ENCODE results near the gene MRPS5. TPM values are rescaled to one million over a fixed set of nuclear protein-coding genes. Genes with fewer than 3 reads are reported as not detected.
A peak's percentile ranks its signal among the peaks of the same experiment; 100 is the strongest.

Gene MRPS5
- total and polyA plus RNA-seq, 12 donors = 50.6 to 144 (median 61.7) TPM

DNA sequence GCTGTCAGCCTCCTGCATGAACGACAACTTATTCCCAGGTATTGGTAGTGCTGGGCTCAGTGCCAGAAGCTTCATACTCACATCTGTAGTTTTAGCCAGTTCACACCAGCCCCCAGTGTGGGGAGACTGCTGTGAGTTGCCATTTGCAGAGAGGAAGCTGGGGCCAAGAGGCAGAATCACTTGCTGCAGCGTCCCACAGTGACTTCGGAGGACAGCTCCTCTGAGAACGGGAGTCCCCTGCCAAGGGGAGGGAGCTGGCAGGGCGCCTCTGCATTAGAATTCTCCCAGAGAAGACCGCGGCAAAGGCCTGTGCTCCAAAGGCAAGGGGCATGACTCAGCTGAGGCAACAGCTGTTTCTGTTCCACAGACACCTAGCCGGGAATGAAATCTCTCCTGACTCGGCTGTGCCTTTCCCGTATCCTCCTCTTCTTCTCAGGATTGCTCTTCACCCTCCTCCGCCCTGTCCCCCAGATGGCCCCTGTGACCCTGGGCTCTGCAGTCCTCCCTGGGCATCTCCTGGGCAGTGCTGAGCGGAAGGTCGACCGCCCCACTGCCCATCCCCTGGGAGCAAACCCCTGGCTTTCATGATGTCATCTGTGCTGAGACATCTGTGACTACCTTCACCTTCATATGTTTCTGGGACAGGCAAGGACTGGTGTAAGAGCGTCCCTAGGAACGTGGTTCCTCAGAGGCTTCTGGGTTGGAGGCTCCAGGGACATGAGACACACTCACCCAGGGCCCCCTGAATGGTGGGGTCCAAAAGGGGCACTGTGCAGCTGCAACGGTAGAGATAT is 78.1 kb downstream of the MRPS5 start:
- H3K27ac ChIP-seq = peak overlapping the region; percentile 32 to 83 (median 72)
- ATAC-seq = peak; percentile 92 to 98 (median 96)
- no peak overlapping the region for H3K4me3 ChIP-seq
- peak; percentile 89 for DNase-seq
- peaks cover 3 to 31% (median 15%) of the 10 kb centered on the region in 9 donors for H3K4me1 ChIP-seq
- H3K27me3 ChIP-seq = no peaks in the 10 kb centered on the region
- intact Hi-C loops (cut with DNase I) = no loop called here
- no peaks in the 10 kb centered on the region for H3K36me3 ChIP-seq
- TF ChIP-seq, protein P1, sequence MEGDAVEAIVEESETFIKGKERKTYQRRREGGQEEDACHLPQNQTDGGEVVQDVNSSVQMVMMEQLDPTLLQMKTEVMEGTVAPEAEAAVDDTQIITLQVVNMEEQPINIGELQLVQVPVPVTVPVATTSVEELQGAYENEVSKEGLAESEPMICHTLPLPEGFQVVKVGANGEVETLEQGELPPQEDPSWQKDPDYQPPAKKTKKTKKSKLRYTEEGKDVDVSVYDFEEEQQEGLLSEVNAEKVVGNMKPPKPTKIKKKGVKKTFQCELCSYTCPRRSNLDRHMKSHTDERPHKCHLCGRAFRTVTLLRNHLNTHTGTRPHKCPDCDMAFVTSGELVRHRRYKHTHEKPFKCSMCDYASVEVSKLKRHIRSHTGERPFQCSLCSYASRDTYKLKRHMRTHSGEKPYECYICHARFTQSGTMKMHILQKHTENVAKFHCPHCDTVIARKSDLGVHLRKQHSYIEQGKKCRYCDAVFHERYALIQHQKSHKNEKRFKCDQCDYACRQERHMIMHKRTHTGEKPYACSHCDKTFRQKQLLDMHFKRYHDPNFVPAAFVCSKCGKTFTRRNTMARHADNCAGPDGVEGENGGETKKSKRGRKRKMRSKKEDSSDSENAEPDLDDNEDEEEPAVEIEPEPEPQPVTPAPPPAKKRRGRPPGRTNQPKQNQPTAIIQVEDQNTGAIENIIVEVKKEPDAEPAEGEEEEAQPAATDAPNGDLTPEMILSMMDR (IDR thresholded peaks at IDR 0.05) = no peak
- H3K9me3 ChIP-seq = no peaks in the 10 kb centered on the region
- WGBS, 2 donors = 27 to 28% methylated on average over 17 of the region's 17 CpGs

DNA sequence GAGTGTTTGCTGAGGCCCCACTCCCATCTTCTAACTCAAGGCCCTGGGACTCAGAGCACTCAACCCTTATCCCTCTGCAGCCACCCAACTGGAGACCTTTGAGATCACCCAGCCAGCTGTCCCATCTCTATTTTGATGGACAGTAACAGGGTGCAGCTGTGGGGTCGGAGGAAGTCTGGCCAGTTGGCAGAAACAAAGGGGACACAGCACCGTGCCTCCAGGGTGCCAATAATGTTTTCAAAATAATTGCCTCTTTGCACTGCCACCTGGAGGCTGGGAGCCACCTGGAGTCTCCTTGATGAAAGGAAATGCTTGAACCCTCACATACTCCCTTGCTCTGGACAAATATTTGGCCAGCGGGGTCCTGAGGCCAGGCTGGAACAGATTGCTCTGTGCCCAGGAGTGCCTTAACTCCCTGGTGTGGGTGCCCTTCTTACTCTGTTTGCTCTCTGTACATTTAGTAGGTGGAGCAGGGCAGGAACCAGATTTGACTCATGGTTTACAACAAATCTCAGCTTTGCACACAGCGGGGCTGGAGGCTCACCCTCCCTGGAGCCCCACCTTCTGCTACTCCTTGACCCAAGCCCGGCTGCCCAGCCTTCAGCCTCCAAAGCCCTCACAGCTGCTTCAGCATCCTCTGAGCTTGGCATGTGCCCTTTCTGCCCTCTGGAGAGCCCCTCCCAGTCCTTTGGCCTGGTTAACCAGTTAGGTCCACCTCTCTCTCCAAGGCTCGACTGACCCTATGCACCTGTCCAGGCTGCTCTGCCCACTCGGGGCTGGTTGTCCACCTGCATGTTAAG is 78.9 kb downstream of the MRPS5 start:
- ATAC-seq = peak in 6 of 8 donors; percentile 3 to 48 (median 10)
- intact Hi-C loops (cut with DNase I) = no loop called here
- no peaks in the 10 kb centered on the region for H3K9me3 ChIP-seq
- no peaks in the 10 kb centered on the region for H3K36me3 ChIP-seq
- WGBS, 2 donors = 51 to 54% methylated on average over 7 of the region's 7 CpGs
- peak overlapping the region in 3 of 10 donors; percentile 75 to 83 (median 82) for H3K27ac ChIP-seq
- DNase-seq = no peak
- TF ChIP-seq, protein P1 (IDR thresholded peaks at IDR 0.05) = no peak
- peaks cover 3 to 31% (median 15%) of the 10 kb centered on the region in 9 donors for H3K4me1 ChIP-seq
- H3K27me3 ChIP-seq = no peaks in the 10 kb centered on the region
- no peak overlapping the region for H3K4me3 ChIP-seq

DNA sequence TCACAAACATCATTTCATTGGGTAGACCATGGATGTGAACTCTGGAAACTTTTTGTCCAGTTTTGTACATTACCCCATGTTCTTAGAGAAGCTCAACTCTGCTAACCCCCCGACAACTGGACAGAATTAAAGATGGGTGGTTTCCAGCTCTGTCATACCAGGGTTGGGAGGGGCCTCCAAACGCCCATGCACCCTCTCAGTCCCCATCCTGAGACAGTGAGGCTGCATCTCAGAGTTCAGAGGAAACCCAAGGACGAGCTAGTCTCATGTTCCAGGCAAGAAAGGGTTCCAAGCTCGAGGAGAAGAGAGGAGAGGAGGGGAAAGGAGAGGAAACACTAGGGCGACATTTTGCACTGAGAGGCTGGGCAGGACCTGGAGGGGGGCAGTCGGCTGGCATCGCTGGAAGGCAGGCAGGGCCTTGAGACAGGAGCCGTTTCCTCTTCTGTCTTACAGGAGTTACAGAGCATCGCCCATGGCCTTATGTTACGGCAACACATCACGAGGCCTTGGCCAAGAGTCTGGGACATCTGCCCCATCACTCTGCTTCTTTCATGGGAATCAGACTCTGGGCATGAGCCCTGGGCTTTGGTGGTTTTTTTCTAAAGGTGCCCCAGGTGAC is 79.7 kb downstream of the MRPS5 start:
- H3K27ac ChIP-seq = no peak overlapping the region

More for the DNA sequence above, 79.7 kb downstream of the MRPS5 start:
- TF ChIP-seq, protein P1 (IDR thresholded peaks at IDR 0.05) = no peak
- Histone ChIP-seq H3K9me3 (no peaks in the 10 kb centered on the region), H3K27me3 (no peaks in the 10 kb centered on the region), H3K4me3 (no peak overlapping the region), H3K4me1 (peaks cover 3 to 31% (median 15%) of the 10 kb centered on the region in 9 donors), H3K36me3 (no peaks in the 10 kb centered on the region)
- DNase-seq = no peak
- ATAC-seq = no peak
- intact Hi-C loops (cut with DNase I) = no loop called here
- 81 to 87% methylated on average over 11 of the region's 11 CpGs for WGBS, 2 donors
